Type B pancreatic cell (in vitro differentiated cells): ENCODE measurements around the gene CHCHD6. TPM values are rescaled to one million over a fixed set of nuclear protein-coding genes. Genes with fewer than 3 reads are reported as not detected.
"Not testable (repeated sequence)": the region's sequence is repeated elsewhere in the genome, so short reads cannot be mapped to it uniquely, and the experiment has no call there.

Source experiments
- DNase-seq: peaks from one replicate; pipeline ENCODE4 v3.0.0; 2021; ENCODE audit warnings: mixed read lengths; ENCODE audit not compliant: unreplicated experiment; ENCODE audit errors: extremely low spot score
- H3K27ac Mint-ChIP-seq: 2 replicates; pipeline ENCODE4 v1.8.0; 2021; ENCODE audit warnings: mild to moderate bottlenecking, mixed read lengths
- H3K27me3 Mint-ChIP-seq: 2 replicates; pipeline ENCODE4 v1.8.0; 2021; ENCODE audit warnings: mixed read lengths
- H3K36me3 Mint-ChIP-seq: 2 replicates; pipeline ENCODE4 v1.8.0; 2021; ENCODE audit warnings: mixed read lengths
- H3K4me1 Mint-ChIP-seq: one replicate; pipeline ENCODE4 v1.8.0; 2021; ENCODE audit warnings: mixed read lengths; ENCODE audit not compliant: unreplicated experiment
- H3K4me3 Mint-ChIP-seq: 2 replicates; pipeline ENCODE4 v1.8.0; 2021; ENCODE audit warnings: mild to moderate bottlenecking, mixed read lengths
- H3K9me3 Mint-ChIP-seq: 2 replicates; pipeline ENCODE4 v1.8.0; 2021; ENCODE audit warnings: mixed read lengths
- total RNA-seq: library from RNA; stranded (reverse); gene quantifications from 2 replicates; pipeline ENCODE4 v1.2.1, GENCODE V29; 2021; ENCODE audit warnings: low replicate concordance
- TF ChIP-seq, protein P1 (sequence below): fragments of 200-600 bp; sonication (generic); conservative IDR thresholded peaks from 2 replicates; pipeline ENCODE4 v1.5.0; 2021; ENCODE audit warnings: antibody characterized with exemption, mild to moderate bottlenecking

The CHCHD6 gene
- total RNA-seq, 1 donor from 2014 or later: 17.5 TPM

DNA sequence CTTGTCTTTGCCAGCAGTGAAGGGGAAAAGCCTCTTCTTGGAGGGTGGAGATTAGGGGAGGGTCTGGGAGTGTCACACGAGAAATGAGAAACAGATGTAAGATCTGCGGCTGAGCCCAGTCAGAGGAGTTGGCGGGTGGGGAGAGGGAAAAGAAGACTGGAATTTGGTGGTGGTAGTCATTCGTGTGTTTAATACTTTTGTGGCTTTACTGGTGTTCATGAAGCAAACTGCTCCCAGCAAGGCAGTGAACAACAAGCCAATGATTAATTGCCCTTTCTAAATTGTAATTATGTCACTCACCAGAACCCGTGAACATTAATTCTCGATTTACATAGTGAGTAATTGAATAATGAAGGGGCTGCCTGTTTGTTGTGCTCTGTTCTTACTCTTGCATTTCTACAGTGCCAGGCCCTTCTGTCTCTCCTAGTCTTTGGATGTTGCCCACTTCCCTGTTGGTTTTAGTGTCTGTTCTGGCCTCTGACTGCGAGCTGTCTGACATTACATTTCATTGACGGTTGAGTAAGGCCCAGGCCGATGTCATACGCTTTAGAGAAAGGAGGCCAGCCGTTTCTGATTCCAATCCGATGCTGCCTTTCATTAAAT, 78.0 kb downstream of the CHCHD6 start:
- no peak for DNase-seq
- TF ChIP-seq, protein P1, sequence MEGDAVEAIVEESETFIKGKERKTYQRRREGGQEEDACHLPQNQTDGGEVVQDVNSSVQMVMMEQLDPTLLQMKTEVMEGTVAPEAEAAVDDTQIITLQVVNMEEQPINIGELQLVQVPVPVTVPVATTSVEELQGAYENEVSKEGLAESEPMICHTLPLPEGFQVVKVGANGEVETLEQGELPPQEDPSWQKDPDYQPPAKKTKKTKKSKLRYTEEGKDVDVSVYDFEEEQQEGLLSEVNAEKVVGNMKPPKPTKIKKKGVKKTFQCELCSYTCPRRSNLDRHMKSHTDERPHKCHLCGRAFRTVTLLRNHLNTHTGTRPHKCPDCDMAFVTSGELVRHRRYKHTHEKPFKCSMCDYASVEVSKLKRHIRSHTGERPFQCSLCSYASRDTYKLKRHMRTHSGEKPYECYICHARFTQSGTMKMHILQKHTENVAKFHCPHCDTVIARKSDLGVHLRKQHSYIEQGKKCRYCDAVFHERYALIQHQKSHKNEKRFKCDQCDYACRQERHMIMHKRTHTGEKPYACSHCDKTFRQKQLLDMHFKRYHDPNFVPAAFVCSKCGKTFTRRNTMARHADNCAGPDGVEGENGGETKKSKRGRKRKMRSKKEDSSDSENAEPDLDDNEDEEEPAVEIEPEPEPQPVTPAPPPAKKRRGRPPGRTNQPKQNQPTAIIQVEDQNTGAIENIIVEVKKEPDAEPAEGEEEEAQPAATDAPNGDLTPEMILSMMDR: no peak
- H3K27ac Mint-ChIP-seq: peak overlapping the region; percentile 89
- H3K27me3 Mint-ChIP-seq: no peaks in the 10 kb centered on the region
- H3K4me1 Mint-ChIP-seq: peaks cover 46% of the 10 kb centered on the region
- H3K9me3 Mint-ChIP-seq: peaks cover 11% of the 10 kb centered on the region
- H3K36me3 Mint-ChIP-seq: peaks cover 16% of the 10 kb centered on the region
- peak overlapping the region; percentile 55 for H3K4me3 Mint-ChIP-seq

DNA sequence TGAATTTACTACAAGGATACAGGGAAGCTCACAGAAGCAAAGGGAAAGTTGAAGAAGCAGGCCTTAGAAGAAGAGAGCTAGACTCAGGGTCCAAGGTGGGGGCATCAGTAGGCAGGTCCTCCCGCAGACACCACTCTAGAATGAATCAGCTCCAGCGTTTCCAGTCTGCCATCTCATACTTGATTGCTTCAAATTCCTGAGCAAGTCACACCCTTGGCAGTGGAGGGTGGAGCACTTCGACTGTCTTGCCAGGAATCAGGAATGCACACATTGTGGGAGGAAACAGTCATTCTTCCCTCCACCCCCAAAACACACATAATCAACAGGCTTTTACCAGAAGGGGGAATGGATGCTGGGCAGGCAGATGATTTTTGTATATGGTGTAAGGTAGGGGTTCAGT, 78.5 kb downstream of the CHCHD6 start:
- Mint-ChIP-seq H3K4me1 (peaks cover 41% of the 10 kb centered on the region), H3K4me3 (peak overlapping the region; percentile 48), H3K36me3 (peaks cover 16% of the 10 kb centered on the region), H3K9me3 (peaks cover 11% of the 10 kb centered on the region), H3K27me3 (no peaks in the 10 kb centered on the region), H3K27ac (peak overlapping the region; percentile 89)
- TF ChIP-seq, protein P1: no peak
- DNase-seq: no peak

DNA sequence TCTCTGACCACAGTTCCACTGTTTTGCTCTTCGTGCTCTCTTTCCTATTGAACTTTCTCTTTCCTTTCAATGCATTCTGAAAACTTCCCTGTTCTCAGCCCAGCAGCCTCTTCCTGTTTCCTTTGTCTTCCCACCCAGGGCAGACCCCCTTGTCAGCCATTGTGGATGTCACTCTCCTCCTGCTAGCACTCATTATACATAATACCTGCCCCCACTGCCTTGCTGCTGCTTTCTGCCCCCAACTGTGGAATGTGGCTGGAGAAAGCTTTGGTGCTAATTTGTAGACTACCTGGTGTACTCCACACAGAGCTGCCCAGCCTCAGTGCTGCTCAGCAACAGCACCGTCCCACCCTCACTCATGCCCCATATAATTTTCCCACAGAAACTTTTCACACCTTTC, 80.2 kb downstream of the CHCHD6 start:
- Mint-ChIP-seq H3K4me1 (peaks cover 38% of the 10 kb centered on the region), H3K9me3 (peaks cover 11% of the 10 kb centered on the region), H3K36me3 (peaks cover 16% of the 10 kb centered on the region), H3K27me3 (no peaks in the 10 kb centered on the region), H3K27ac (peak overlapping the region; percentile 68), H3K4me3 (no peak overlapping the region)
- no peak for DNase-seq
- TF ChIP-seq, protein P1: no peak

DNA sequence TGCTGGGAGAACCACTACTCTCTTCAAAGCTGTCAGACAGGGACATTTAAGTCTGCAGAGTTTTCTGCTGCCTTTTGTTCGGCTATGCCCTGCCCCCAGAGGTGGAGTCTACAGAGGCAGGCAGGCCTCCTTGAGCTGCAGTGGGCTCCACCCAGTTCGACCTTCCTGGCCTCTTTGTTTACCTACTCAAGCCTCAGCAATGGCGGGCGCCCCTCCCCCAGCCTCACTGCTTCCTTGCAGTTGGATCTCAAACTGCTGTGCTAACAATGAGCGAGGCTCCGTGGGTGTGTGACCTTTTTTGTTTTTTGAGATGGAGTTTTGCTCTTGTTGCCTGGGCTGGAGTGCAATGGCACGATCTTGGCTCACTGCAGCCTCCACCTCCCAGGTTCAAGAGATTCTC, 87.3 kb downstream of the CHCHD6 start:
- H3K9me3 Mint-ChIP-seq, DNase-seq, H3K27me3 Mint-ChIP-seq, H3K4me3 Mint-ChIP-seq, H3K4me1 Mint-ChIP-seq, H3K27ac Mint-ChIP-seq: not testable (repeated sequence)
- H3K36me3 Mint-ChIP-seq: peaks cover 16% of the 10 kb centered on the region

DNA sequence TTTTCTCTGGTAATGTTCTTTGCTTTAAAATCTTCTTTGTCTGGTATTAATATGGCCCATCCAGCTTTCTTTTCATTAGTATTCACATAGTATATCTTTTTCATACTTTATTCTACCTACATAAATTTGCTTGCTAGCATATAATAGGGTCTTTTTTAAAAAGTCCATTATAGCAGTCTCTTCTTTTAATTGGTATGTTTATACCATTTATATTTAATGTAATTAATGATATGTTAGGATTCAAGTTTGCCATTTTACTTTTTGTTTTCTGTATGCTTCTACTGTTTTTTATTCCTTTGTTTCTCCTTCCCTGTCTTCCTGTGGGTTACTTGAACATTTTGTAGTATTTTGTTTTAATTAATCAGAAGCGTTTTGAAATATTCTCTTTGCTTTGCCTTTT, 89.0 kb downstream of the CHCHD6 start:
- H3K9me3 Mint-ChIP-seq: peaks cover 8% of the 10 kb centered on the region
- TF ChIP-seq, protein P1: no peak

DNA sequence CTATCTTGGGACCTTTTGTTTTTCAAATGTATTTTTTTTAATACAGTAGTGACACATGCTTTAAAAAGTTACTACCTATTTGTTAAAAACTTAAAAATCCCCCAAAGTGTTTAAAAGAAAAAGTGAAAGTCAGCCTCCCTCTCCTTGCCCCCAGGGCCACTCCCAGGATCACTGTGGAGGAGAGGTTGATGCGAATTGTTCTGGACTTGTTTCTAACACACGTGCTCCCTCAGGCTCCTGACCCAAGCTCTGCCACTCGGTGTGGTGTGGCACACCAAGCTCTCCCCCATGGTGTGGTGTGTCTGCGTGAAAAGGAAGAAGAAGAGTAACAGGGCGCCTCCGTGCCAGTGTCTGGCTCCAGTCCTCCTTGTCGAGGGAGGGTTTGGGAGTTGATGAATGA, 93.5 kb downstream of the CHCHD6 start:
- H3K27ac Mint-ChIP-seq: no peak overlapping the region
- no peaks in the 10 kb centered on the region for H3K27me3 Mint-ChIP-seq
- H3K9me3 Mint-ChIP-seq: peaks cover 4% of the 10 kb centered on the region
- DNase-seq: no peak
- TF ChIP-seq, protein P1: no peak
- H3K4me1 Mint-ChIP-seq: peaks cover 5% of the 10 kb centered on the region
- no peak overlapping the region for H3K4me3 Mint-ChIP-seq
- peaks cover 22% of the 10 kb centered on the region for H3K36me3 Mint-ChIP-seq

More for the DNA sequence above, 89.0 kb downstream of the CHCHD6 start:
- no peak overlapping the region for H3K27ac Mint-ChIP-seq
- H3K36me3 Mint-ChIP-seq: peaks cover 16% of the 10 kb centered on the region
- no peak overlapping the region for H3K4me3 Mint-ChIP-seq
- no peaks in the 10 kb centered on the region for H3K27me3 Mint-ChIP-seq
- no peak for DNase-seq
- H3K4me1 Mint-ChIP-seq: peaks cover 4% of the 10 kb centered on the region
